ENCODE results near the gene CEP164. TPM values are rescaled to one million over a fixed set of nuclear protein-coding genes. Genes with fewer than 3 reads are reported as not detected.

CEP164 gene
- polyA plus RNA-seq, 1 of the 3 experiments (the other 2 are of a cell fraction): 27.7 TPM

GRCh38 chr11:117457031-117457785 is 129.6 kb downstream of the CEP164 start:
- ChIA-PET POLR2A (interaction anchor here (0.7 kb wide), 1 partner anchor 351 kb away, joined by 3 read pairs; no protein-coding TSS in a partner anchor), CTCF (interaction anchor here (1.1 to 2.0 kb wide), 3 partner anchors 12 to 353 kb away, joined by 3 to 9 read pairs (median 3); no protein-coding TSS in a partner anchor)
- no peak overlapping the region for H2AFZ ChIP-seq (ENCODE audit: low read depth)
- whole genome bisulfite sequencing (ENCODE audit: low lambda C conversion rate): 53% methylated on average over 14 of the region's 15 CpGs
- no peak for DNase-seq
- no peak overlapping the region for H3K4me2 ChIP-seq
- H3F3A ChIP-seq (replicated peaks; ENCODE audit: insufficient read depth): no peaks in the 10 kb centered on the region
- no peaks in the 10 kb centered on the region for H3K9me2 ChIP-seq
- H3K9me3 ChIP-seq: peaks cover 5% of the 10 kb centered on the region
- TF ChIP-seq GABPA (IDR thresholded peaks at IDR 0.05; ENCODE audit: low read depth) (no peak), IRF3 (IDR thresholded peaks at IDR 0.05; ENCODE audit: low read depth, low read length) (no peak), RAD21 (IDR thresholded peaks at IDR 0.05; ENCODE audit: low read length) (no peak), FOSL2 (IDR thresholded peaks at IDR 0.05; ENCODE audit: borderline replicate concordance, low read depth) (no peak), TEAD4 (IDR thresholded peaks at IDR 0.05; ENCODE audit: borderline replicate concordance, insufficient read depth) (no peak)
- H3K27me3 ChIP-seq (ENCODE audit: insufficient read depth): no peaks in the 10 kb centered on the region
- H3K27ac ChIP-seq (ENCODE audit: low read depth in 2 of 2, low read length in 1 of 2): no peak overlapping the region; a peak in 1 of 4 replicates
- peaks cover 0 to 39% of the 10 kb centered on the region in 2 experiments; a peak in 1 of 4 replicates for H3K4me1 ChIP-seq (ENCODE audit: control insufficient read depth in 1 of 2, insufficient read depth in 2 of 2, low read depth in 1 of 2, low read length in 1 of 2)
- no peak overlapping the region for H3K9ac ChIP-seq
- no peaks in the 10 kb centered on the region for H4K20me1 ChIP-seq (ENCODE audit: insufficient read depth)
- no peak overlapping the region for H3K4me3 ChIP-seq (ENCODE audit: low read depth in 2 of 2, low read length in 1 of 2)
- H3K36me3 ChIP-seq (replicated peaks in 1 of 2; ENCODE audit: control insufficient read depth in 1 of 2, insufficient read depth in 2 of 2, low read length in 1 of 2): no peaks in the 10 kb centered on the region
- H3K79me2 ChIP-seq (ENCODE audit: insufficient read depth): no peaks in the 10 kb centered on the region

GRCh38 chr11:117457835-117458234 is 130.2 kb downstream of the CEP164 start:
- H3K36me3 ChIP-seq (replicated peaks in 1 of 2; ENCODE audit: control insufficient read depth in 1 of 2, insufficient read depth in 2 of 2, low read length in 1 of 2): no peaks in the 10 kb centered on the region
- H3K9me3 ChIP-seq: peaks cover 5% of the 10 kb centered on the region
- ChIA-PET POLR2A (no interaction called here), CTCF (interaction anchor here (1.1 to 2.0 kb wide), 3 partner anchors 11 to 352 kb away, joined by 3 to 9 read pairs (median 3); no protein-coding TSS in a partner anchor)
- H3F3A ChIP-seq (replicated peaks; ENCODE audit: insufficient read depth): no peaks in the 10 kb centered on the region
- no peak overlapping the region for H3K4me3 ChIP-seq (ENCODE audit: low read depth in 2 of 2, low read length in 1 of 2)
- TF ChIP-seq NFIC (IDR thresholded peaks at IDR 0.05; ENCODE audit: borderline replicate concordance) (no peak), MAX (IDR thresholded peaks at IDR 0.05; ENCODE audit: low read depth) (no peak), SIN3A (IDR thresholded peaks at IDR 0.05; ENCODE audit: borderline replicate concordance, low read depth, low read length) (no peak), RAD21 (IDR thresholded peaks at IDR 0.05; ENCODE audit: low read length) (no peak), FOXM1 (IDR thresholded peaks at IDR 0.05; ENCODE audit: low read depth) (no peak), CTCF (IDR thresholded peaks at IDR 0.05) (no peak), SMC3 (IDR thresholded peaks at IDR 0.05; ENCODE audit: low read depth, low read length) (no peak), PBX3 (IDR thresholded peaks at IDR 0.05) (no peak), EZH2phosphoT487 (IDR thresholded peaks at IDR 0.05; ENCODE audit: borderline replicate concordance, low read depth) (no peak), FOSL2 (IDR thresholded peaks at IDR 0.05; ENCODE audit: borderline replicate concordance, low read depth) (no peak), ELF1 (IDR thresholded peaks at IDR 0.05) (no peak), MXI1 (IDR thresholded peaks at IDR 0.05; ENCODE audit: low read depth, low read length) (no peak)
- 57% methylated on average over 8 of the region's 9 CpGs for WGBS (ENCODE audit: low lambda C conversion rate)
- H4K20me1 ChIP-seq (ENCODE audit: insufficient read depth): no peaks in the 10 kb centered on the region
- no peak overlapping the region for H2AFZ ChIP-seq (ENCODE audit: low read depth)
- no peaks in the 10 kb centered on the region for H3K79me2 ChIP-seq (ENCODE audit: insufficient read depth)
- H3K9me2 ChIP-seq: no peaks in the 10 kb centered on the region
- H3K27me3 ChIP-seq (ENCODE audit: insufficient read depth): no peaks in the 10 kb centered on the region
- no peak for DNase-seq
- no peak overlapping the region for H3K4me2 ChIP-seq
- H3K27ac ChIP-seq (ENCODE audit: low read depth in 2 of 2, low read length in 1 of 2): no peak overlapping the region; a peak in 1 of 4 replicates
- peaks cover 0 to 40% of the 10 kb centered on the region in 2 experiments; a peak in 1 of 4 replicates for H3K4me1 ChIP-seq (ENCODE audit: control insufficient read depth in 1 of 2, insufficient read depth in 2 of 2, low read depth in 1 of 2, low read length in 1 of 2)
- H3K9ac ChIP-seq: no peak overlapping the region
